Epithelial cell of proximal tubule (primary cell): ENCODE data around the gene PEX11A. TPM values are rescaled to one million over a fixed set of nuclear protein-coding genes. Genes with fewer than 3 reads are reported as not detected.
"Not testable (repeated sequence)": the region's sequence is repeated elsewhere in the genome, so short reads cannot be mapped to it uniquely, and the experiment has no call there.

ENCODE experiments used
- DNase-seq: peaks from one replicate; pipeline ENCODE4 v3.0.0-alpha.2; 2011; ENCODE audit warnings: low read depth
- H3K4me3 ChIP-seq: 2 replicates; pipeline ENCODE4 v1.5.1; 2011; ENCODE audit warnings: low read depth, mild to moderate bottlenecking, low read length
- CTCF ChIP-seq: conservative IDR thresholded peaks from 2 replicates; pipeline ENCODE4 v1.5.1; 2012; ENCODE audit warnings: low read depth, mild to moderate bottlenecking, low read length
- total RNA-seq: library from RNA; depleted of rRNA; stranded (reverse); fragments of >200 nt; gene quantifications from 2 replicates; pipeline ENCODE4 v1.2.3, GENCODE V29; 2015

The PEX11A gene
- total RNA-seq, 1 donor from 2014 or later: 4.5 TPM

- no peak for TF ChIP-seq CTCF
- H3K4me3 ChIP-seq: no peak overlapping the region
- DNase-seq: no peak
These were observed 3.1 kb upstream of the PEX11A start for GRCh38 chr15:89693696-89694095.

GRCh38 chr15:89693091-89693490, 2.5 kb upstream of the PEX11A start:
- H3K4me3 ChIP-seq: no peak overlapping the region
- TF ChIP-seq CTCF: no peak
- DNase-seq: no peak

- not testable (repeated sequence) for DNase-seq
- H3K4me3 ChIP-seq: peak overlapping the region; percentile 77
These were observed 651 bp downstream of the PEX11A start for GRCh38 chr15:89689930-89690275.

- no peak for DNase-seq
- TF ChIP-seq CTCF: no peak
- no peak overlapping the region for H3K4me3 ChIP-seq
These were observed 4.0 kb downstream of the PEX11A start for GRCh38 chr15:89686522-89686921.

GRCh38 chr15:89685995-89686394, 4.6 kb downstream of the PEX11A start:
- DNase-seq: no peak
- no peak overlapping the region for H3K4me3 ChIP-seq
- TF ChIP-seq CTCF: no peak

GRCh38 chr15:89681146-89681545, 9.4 kb downstream of the PEX11A start:
- DNase-seq: no peak
- H3K4me3 ChIP-seq: no peak overlapping the region
- no peak for TF ChIP-seq CTCF

GRCh38 chr15:89680282-89680873, 10.2 kb downstream of the PEX11A start:
- TF ChIP-seq CTCF: no peak
- peak; percentile 49 for DNase-seq
- H3K4me3 ChIP-seq: no peak overlapping the region
